B cell (primary cell): ENCODE results near the gene SCAI.

Experiments used
- EZH2 ChIP-seq: IDR thresholded peaks from 2 replicates; pipeline ENCODE4 v1.6.1; 2012; ENCODE audit warnings: borderline replicate concordance, low read depth, mild to moderate bottlenecking, moderate library complexity, low read length; ENCODE audit not compliant: insufficient read depth, poor library complexity, severe bottlenecking
- TF ChIP-seq, protein P1 (sequence below): fragments of 200-600 bp; IDR thresholded peaks from one replicate; pipeline ENCODE4 v1.8.0; 2022; ENCODE audit warnings: antibody characterized with exemption, mild to moderate bottlenecking

DNA sequence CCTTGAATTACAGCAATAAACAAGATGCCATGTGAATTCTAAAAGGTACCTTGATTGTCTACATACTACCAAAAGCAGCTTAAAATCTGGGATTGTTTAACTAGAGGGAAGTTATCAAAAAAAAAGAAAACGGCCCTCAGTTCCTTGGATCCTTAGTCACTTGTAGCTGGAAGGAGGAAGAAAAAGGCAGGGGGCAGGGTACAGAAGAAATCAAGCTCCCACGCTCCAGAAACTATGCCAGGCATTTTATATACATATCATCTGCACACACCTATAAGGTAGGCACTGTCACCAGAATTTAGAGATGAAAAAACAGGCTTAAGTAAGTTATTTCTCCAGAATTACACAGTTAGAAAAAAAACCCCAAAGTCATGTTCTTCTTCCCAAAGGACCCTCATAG, 63.4 kb downstream of the SCAI start:
- TF ChIP-seq, protein P1, sequence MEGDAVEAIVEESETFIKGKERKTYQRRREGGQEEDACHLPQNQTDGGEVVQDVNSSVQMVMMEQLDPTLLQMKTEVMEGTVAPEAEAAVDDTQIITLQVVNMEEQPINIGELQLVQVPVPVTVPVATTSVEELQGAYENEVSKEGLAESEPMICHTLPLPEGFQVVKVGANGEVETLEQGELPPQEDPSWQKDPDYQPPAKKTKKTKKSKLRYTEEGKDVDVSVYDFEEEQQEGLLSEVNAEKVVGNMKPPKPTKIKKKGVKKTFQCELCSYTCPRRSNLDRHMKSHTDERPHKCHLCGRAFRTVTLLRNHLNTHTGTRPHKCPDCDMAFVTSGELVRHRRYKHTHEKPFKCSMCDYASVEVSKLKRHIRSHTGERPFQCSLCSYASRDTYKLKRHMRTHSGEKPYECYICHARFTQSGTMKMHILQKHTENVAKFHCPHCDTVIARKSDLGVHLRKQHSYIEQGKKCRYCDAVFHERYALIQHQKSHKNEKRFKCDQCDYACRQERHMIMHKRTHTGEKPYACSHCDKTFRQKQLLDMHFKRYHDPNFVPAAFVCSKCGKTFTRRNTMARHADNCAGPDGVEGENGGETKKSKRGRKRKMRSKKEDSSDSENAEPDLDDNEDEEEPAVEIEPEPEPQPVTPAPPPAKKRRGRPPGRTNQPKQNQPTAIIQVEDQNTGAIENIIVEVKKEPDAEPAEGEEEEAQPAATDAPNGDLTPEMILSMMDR: no peak
- TF ChIP-seq EZH2: no peak
